Activated T-cell treated with anti-CD3 and anti-CD28 coated beads for 24 hours (primary cell): ENCODE results near the gene MACROH2A1.

ENCODE experiments used
- DNase-seq: peaks from one replicate; pipeline ENCODE4 v3.0.0-alpha.2; 2020; ENCODE audit warnings: low read depth

MACROH2A1 gene

GRCh38 chr5:135396459-135397055 is 2.5 kb downstream of the MACROH2A1 start:
- no peak for DNase-seq

- DNase-seq: no peak
These were observed 3.2 kb downstream of the MACROH2A1 start for GRCh38 chr5:135395866-135396265.

- no peak for DNase-seq
These were observed 3.6 kb downstream of the MACROH2A1 start for GRCh38 chr5:135395451-135395850.

GRCh38 chr5:135394095-135394494 is 4.9 kb downstream of the MACROH2A1 start:
- no peak for DNase-seq

- no peak for DNase-seq
These were observed 5.3 kb downstream of the MACROH2A1 start for GRCh38 chr5:135393691-135394090.

GRCh38 chr5:135393229-135393628 is 5.8 kb downstream of the MACROH2A1 start:
- DNase-seq: no peak

GRCh38 chr5:135392256-135392655 is 6.8 kb downstream of the MACROH2A1 start:
- no peak for DNase-seq

- no peak for DNase-seq
These were observed 7.2 kb downstream of the MACROH2A1 start for GRCh38 chr5:135391869-135392255.

- no peak for DNase-seq
These were observed 7.7 kb downstream of the MACROH2A1 start for GRCh38 chr5:135391116-135391868.

GRCh38 chr5:135388860-135389435 is 10.1 kb downstream of the MACROH2A1 start:
- no peak for DNase-seq

GRCh38 chr5:135387629-135387960 is 11.4 kb downstream of the MACROH2A1 start:
- DNase-seq: no peak

GRCh38 chr5:135386886-135387628 is 12.0 kb downstream of the MACROH2A1 start:
- no peak for DNase-seq

- DNase-seq: no peak
These were observed 12.9 kb downstream of the MACROH2A1 start for GRCh38 chr5:135386096-135386495.

- no peak for DNase-seq
These were observed 13.5 kb downstream of the MACROH2A1 start for GRCh38 chr5:135385576-135385975.

GRCh38 chr5:135384898-135385297 is 14.1 kb downstream of the MACROH2A1 start:
- DNase-seq: no peak

GRCh38 chr5:135383803-135384495 is 15.1 kb downstream of the MACROH2A1 start:
- DNase-seq: no peak

- no peak for DNase-seq
These were observed 16.1 kb downstream of the MACROH2A1 start for GRCh38 chr5:135382981-135383380.

- no peak for DNase-seq
These were observed 16.8 kb downstream of the MACROH2A1 start for GRCh38 chr5:135382106-135382790.

GRCh38 chr5:135379046-135379654 is 19.9 kb downstream of the MACROH2A1 start:
- DNase-seq: no peak

GRCh38 chr5:135377751-135378680 is 21.0 kb downstream of the MACROH2A1 start:
- DNase-seq: no peak
